ENCODE results near the gene MTA1. TPM values are rescaled to one million over a fixed set of nuclear protein-coding genes. Genes with fewer than 3 reads are reported as not detected.

Gene MTA1
- total and polyA plus RNA-seq, 2 donors (not counting 1 experiment from before 2014, with no cell fraction given): 137 to 147 TPM

GRCh38 chr14:105442834-105443233, 23.2 kb downstream of the MTA1 start:
- H2AFZ ChIP-seq (ENCODE audit: insufficient read depth, low read depth, low read length, poor library complexity, severe bottlenecking): no peak overlapping the region
- Mint-ChIP-seq H3K4me3 (no peak overlapping the region), H3K4me1 (peaks cover 4% of the 10 kb centered on the region), H3K9me3 (ENCODE audit: insufficient read depth) (no peaks in the 10 kb centered on the region), H3K27ac (no peak overlapping the region), H3K27me3 (no peaks in the 10 kb centered on the region)
- peaks cover 0 to 3% of the 10 kb centered on the region in 2 donors for H3K4me1 ChIP-seq (ENCODE audit: control insufficient read depth in 2 of 2, insufficient read depth in 2 of 2, low read length in 2 of 2)
- H3K79me2 ChIP-seq (ENCODE audit: control insufficient read depth, insufficient read depth, low read length): peaks cover 65% of the 10 kb centered on the region
- ChIA-PET CTCF (no interaction called here), POLR2A (no interaction called here)
- WGBS (ENCODE audit: insufficient coverage): 93% methylated on average over 12 of the region's 12 CpGs
- H3K36me3 ChIP-seq (replicated peaks in 1 of 2; ENCODE audit: control extremely low read depth in 1 of 2, control insufficient read depth in 1 of 2, extremely low read depth in 1 of 2, insufficient read depth in 2 of 2, low read length in 1 of 2): peaks cover 0 to 6% of the 10 kb centered on the region in 2 experiments
- no peak for DNase-seq
- no peak overlapping the region for H3K4me2 ChIP-seq (replicated peaks; ENCODE audit: low read depth, low read length, poor library complexity, severe bottlenecking)
- no peak for ATAC-seq (ENCODE audit: low read depth)
- TF ChIP-seq EZH2 (IDR thresholded peaks at IDR 0.05; ENCODE audit: borderline replicate concordance, insufficient read depth, low read depth, low read length, poor library complexity, severe bottlenecking) (no peak), CTCF (IDR thresholded peaks at IDR 0.05) (no peak)
- intact Hi-C loops (cut with micrococcal nuclease): no loop called here
- no peak overlapping the region for H3K27ac ChIP-seq (ENCODE audit: low read length in 2 of 2)
- no peaks in the 10 kb centered on the region for H3K27me3 ChIP-seq (replicated peaks in 1 of 4; ENCODE audit: control extremely low read depth in 1 of 4, control insufficient read depth in 3 of 4, insufficient read depth in 4 of 4, low read length in 3 of 4)
- H3K9ac ChIP-seq (ENCODE audit: low read length): no peak overlapping the region
- H3K9me3 ChIP-seq (ENCODE audit: control extremely low read depth in 1 of 3, control insufficient read depth in 2 of 3, insufficient read depth in 1 of 3, low read length in 2 of 3): no peaks in the 10 kb centered on the region
- H4K20me1 ChIP-seq (ENCODE audit: control insufficient read depth, insufficient read depth, low read length, poor library complexity, severe bottlenecking): peaks cover 50% of the 10 kb centered on the region
- H3K4me3 ChIP-seq (ENCODE audit: control extremely low read depth in 1 of 5, extremely low read depth in 1 of 5, insufficient read depth in 1 of 5, low read depth in 2 of 5, low read length in 4 of 5): no peak overlapping the region

- 83% methylated on average over 17 of the region's 17 CpGs for WGBS (ENCODE audit: insufficient coverage)
- Histone ChIP-seq H3K4me3 (ENCODE audit: control extremely low read depth in 1 of 5, extremely low read depth in 1 of 5, insufficient read depth in 1 of 5, low read depth in 2 of 5, low read length in 4 of 5) (no peak overlapping the region), H3K9me3 (ENCODE audit: control extremely low read depth in 1 of 3, control insufficient read depth in 2 of 3, insufficient read depth in 1 of 3, low read length in 2 of 3) (no peaks in the 10 kb centered on the region), H3K4me1 (ENCODE audit: control insufficient read depth in 2 of 2, insufficient read depth in 2 of 2, low read length in 2 of 2) (no peaks in the 10 kb centered on the region), H3K36me3 (replicated peaks in 1 of 2; ENCODE audit: control extremely low read depth in 1 of 2, control insufficient read depth in 1 of 2, extremely low read depth in 1 of 2, insufficient read depth in 2 of 2, low read length in 1 of 2) (peaks cover 0 to 7% of the 10 kb centered on the region in 2 experiments), H3K79me2 (ENCODE audit: control insufficient read depth, insufficient read depth, low read length) (peaks cover 55% of the 10 kb centered on the region), H3K4me2 (replicated peaks; ENCODE audit: low read depth, low read length, poor library complexity, severe bottlenecking) (no peak overlapping the region), H3K27me3 (replicated peaks in 1 of 4; ENCODE audit: control extremely low read depth in 1 of 4, control insufficient read depth in 3 of 4, insufficient read depth in 4 of 4, low read length in 3 of 4) (no peaks in the 10 kb centered on the region), H4K20me1 (ENCODE audit: control insufficient read depth, insufficient read depth, low read length, poor library complexity, severe bottlenecking) (peaks cover 50% of the 10 kb centered on the region), H2AFZ (ENCODE audit: insufficient read depth, low read depth, low read length, poor library complexity, severe bottlenecking) (no peak overlapping the region), H3K9ac (ENCODE audit: low read length) (no peak overlapping the region), H3K27ac (ENCODE audit: low read length in 2 of 2) (no peak overlapping the region)
- ATAC-seq (ENCODE audit: low read depth) (no peak), DNase-seq (no peak)
- no peak for TF ChIP-seq CTCF (IDR thresholded peaks at IDR 0.05)
- TF ChIP-seq EZH2 (IDR thresholded peaks at IDR 0.05; ENCODE audit: borderline replicate concordance, insufficient read depth, low read depth, low read length, poor library complexity, severe bottlenecking): no peak
- CTCF ChIA-PET: no interaction called here
- POLR2A ChIA-PET: no interaction called here
- no peaks in the 10 kb centered on the region for H3K4me1 Mint-ChIP-seq
- no peak overlapping the region for H3K27ac Mint-ChIP-seq
- no peaks in the 10 kb centered on the region for H3K9me3 Mint-ChIP-seq (ENCODE audit: insufficient read depth)
- intact Hi-C loops (cut with micrococcal nuclease): no loop called here
- no peaks in the 10 kb centered on the region for H3K27me3 Mint-ChIP-seq
- H3K4me3 Mint-ChIP-seq: no peak overlapping the region
Measured at GRCh38 chr14:105444859-105445258, 25.2 kb downstream of the MTA1 start.
